ENCODE measurements around the gene CDK2. TPM values are rescaled to one million over a fixed set of nuclear protein-coding genes. Genes with fewer than 3 reads are reported as not detected.

The CDK2 gene
- total and polyA plus RNA-seq, 9 of the 15 experiments (the other 6 are each of a cell fraction or from before 2014, with no cell fraction given): 17.4 to 213 (median 109) TPM

GRCh38 chr12:55927588-55928502 is 38.8 kb upstream of the CDK2 start, which contains the start of gene PYM1 (continued):
- TF ChIP-seq GATAD2A (IDR thresholded peaks at IDR 0.05) (0 out of 2 replicates have a peak, but pooled peaks have one; percentile 38), NFRKB (IDR thresholded peaks at IDR 0.05; ENCODE audit: low read depth) (peak; percentile 72), GTF2F1 (IDR thresholded peaks at IDR 0.05; ENCODE audit: low read depth, low read length) (no peak), NFIC (IDR thresholded peaks at IDR 0.05) (peak; percentile 86), ATF7 (IDR thresholded peaks at IDR 0.05) (peak; percentile 33), HDAC1 (IDR thresholded peaks at IDR 0.05) (peak in 1 of 2 experiments; percentile 8; a peak in 1 of 4 replicates), ETV6 (IDR thresholded peaks at IDR 0.05; ENCODE audit: borderline replicate concordance in 1 of 2, low read depth in 2 of 2, low read length in 1 of 2) (no peak), ETV6 (CRISPR knock-in tag; IDR thresholded peaks at IDR 0.05; ENCODE audit: borderline replicate concordance) (0 out of 2 replicates have a peak, but pooled peaks have one; percentile 29), NCOR1 (IDR thresholded peaks at IDR 0.05) (no peak; the same call in none of the 2 replicates), ZNF143 (CRISPR knock-in tag; IDR thresholded peaks at IDR 0.05) (no peak), ZNF766 (CRISPR knock-in tag; conservative IDR thresholded peaks at IDR 0.05) (0 out of 2 replicates have a peak, but pooled peaks have one; percentile 29), ZNF695 (CRISPR knock-in tag; IDR thresholded peaks at IDR 0.05) (no peak), ZNF347 (CRISPR knock-in tag; IDR thresholded peaks at IDR 0.05; ENCODE audit: low read depth) (no peak), ATF6 (CRISPR knock-in tag; IDR thresholded peaks at IDR 0.05) (peak; percentile 38; the same call in 1 of the 2 replicates), MEIS2 (IDR thresholded peaks at IDR 0.05; ENCODE audit: partially characterized antibody) (no peak), TFAM (CRISPR knock-in tag; conservative IDR thresholded peaks at IDR 0.05) (no peak), ZNF23 (CRISPR knock-in tag; IDR thresholded peaks at IDR 0.05) (no peak)
- TF ChIP-seq, protein P1, sequence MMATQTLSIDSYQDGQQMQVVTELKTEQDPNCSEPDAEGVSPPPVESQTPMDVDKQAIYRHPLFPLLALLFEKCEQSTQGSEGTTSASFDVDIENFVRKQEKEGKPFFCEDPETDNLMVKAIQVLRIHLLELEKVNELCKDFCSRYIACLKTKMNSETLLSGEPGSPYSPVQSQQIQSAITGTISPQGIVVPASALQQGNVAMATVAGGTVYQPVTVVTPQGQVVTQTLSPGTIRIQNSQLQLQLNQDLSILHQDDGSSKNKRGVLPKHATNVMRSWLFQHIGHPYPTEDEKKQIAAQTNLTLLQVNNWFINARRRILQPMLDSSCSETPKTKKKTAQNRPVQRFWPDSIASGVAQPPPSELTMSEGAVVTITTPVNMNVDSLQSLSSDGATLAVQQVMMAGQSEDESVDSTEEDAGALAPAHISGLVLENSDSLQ (IDR thresholded peaks at IDR 0.05): peak; percentile 85
- TF ChIP-seq, protein P2, sequence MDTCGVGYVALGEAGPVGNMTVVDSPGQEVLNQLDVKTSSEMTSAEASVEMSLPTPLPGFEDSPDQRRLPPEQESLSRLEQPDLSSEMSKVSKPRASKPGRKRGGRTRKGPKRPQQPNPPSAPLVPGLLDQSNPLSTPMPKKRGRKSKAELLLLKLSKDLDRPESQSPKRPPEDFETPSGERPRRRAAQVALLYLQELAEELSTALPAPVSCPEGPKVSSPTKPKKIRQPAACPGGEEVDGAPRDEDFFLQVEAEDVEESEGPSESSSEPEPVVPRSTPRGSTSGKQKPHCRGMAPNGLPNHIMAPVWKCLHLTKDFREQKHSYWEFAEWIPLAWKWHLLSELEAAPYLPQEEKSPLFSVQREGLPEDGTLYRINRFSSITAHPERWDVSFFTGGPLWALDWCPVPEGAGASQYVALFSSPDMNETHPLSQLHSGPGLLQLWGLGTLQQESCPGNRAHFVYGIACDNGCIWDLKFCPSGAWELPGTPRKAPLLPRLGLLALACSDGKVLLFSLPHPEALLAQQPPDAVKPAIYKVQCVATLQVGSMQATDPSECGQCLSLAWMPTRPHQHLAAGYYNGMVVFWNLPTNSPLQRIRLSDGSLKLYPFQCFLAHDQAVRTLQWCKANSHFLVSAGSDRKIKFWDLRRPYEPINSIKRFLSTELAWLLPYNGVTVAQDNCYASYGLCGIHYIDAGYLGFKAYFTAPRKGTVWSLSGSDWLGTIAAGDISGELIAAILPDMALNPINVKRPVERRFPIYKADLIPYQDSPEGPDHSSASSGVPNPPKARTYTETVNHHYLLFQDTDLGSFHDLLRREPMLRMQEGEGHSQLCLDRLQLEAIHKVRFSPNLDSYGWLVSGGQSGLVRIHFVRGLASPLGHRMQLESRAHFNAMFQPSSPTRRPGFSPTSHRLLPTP (IDR thresholded peaks at IDR 0.05; ENCODE audit: borderline replicate concordance, extremely low read depth, insufficient read length): no peak
- TF ChIP-seq, protein P3, sequence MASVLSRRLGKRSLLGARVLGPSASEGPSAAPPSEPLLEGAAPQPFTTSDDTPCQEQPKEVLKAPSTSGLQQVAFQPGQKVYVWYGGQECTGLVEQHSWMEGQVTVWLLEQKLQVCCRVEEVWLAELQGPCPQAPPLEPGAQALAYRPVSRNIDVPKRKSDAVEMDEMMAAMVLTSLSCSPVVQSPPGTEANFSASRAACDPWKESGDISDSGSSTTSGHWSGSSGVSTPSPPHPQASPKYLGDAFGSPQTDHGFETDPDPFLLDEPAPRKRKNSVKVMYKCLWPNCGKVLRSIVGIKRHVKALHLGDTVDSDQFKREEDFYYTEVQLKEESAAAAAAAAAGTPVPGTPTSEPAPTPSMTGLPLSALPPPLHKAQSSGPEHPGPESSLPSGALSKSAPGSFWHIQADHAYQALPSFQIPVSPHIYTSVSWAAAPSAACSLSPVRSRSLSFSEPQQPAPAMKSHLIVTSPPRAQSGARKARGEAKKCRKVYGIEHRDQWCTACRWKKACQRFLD (CRISPR knock-in tag; IDR thresholded peaks at IDR 0.05): 0 out of 2 replicates have a peak, but pooled peaks have one; percentile 6
